Liver (tissue), 9 donors: ENCODE data around the gene TTC36. TPM values are rescaled to one million over a fixed set of nuclear protein-coding genes. Genes with fewer than 3 reads are reported as not detected.

ENCODE experiments used
- DNase-seq: peaks from one replicate; pipeline ENCODE4 v3.0.0-alpha.2; 2017; ENCODE audit warnings: low spot score
- H3K27ac ChIP-seq, 2 donors: one replicate each; pipeline ENCODE4 v1.7.0; 2013; ENCODE audit warnings: inconsistent platforms in 2 of 2, low read length in 2 of 2, control low read depth in 1 of 2, low read depth in 1 of 2, mild to moderate bottlenecking in 1 of 2
- H3K27me3 ChIP-seq, 4 donors: one replicate each; pipeline versions ENCODE4 v1.6.1 to v1.7.0; 2013; ENCODE audit warnings: low read length in 3 of 4, inconsistent platforms in 1 of 4, mild to moderate bottlenecking in 1 of 4, moderate library complexity in 1 of 4; ENCODE audit not compliant: control insufficient read depth in 4 of 4, insufficient read depth in 4 of 4
- H3K36me3 ChIP-seq, 4 donors: one replicate each; pipeline versions ENCODE4 v1.6.1 to v1.7.0; 2013; ENCODE audit warnings: low read length in 3 of 4, mild to moderate bottlenecking in 3 of 4, low read depth in 1 of 4, moderate library complexity in 1 of 4; ENCODE audit not compliant: control insufficient read depth in 4 of 4, insufficient read depth in 3 of 4
- H3K4me1 ChIP-seq, 4 donors: one replicate each; pipeline versions ENCODE4 v1.6.1 to v1.7.0; 2013; ENCODE audit warnings: low read length in 3 of 4, mild to moderate bottlenecking in 3 of 4, moderate library complexity in 1 of 4; ENCODE audit not compliant: control insufficient read depth in 4 of 4, insufficient read depth in 4 of 4
- H3K4me3 ChIP-seq, 3 donors: one replicate each; pipeline versions ENCODE4 v1.6.1 to v1.7.0; 2013; ENCODE audit warnings: low read length in 3 of 3, control low read depth in 1 of 3, low read depth in 1 of 3, mild to moderate bottlenecking in 1 of 3
- H3K9ac ChIP-seq, 2 donors: one replicate each; pipeline ENCODE4 v1.7.0; 2013; ENCODE audit warnings: low read length in 2 of 2, mild to moderate bottlenecking in 2 of 2, moderate library complexity in 2 of 2, control low read depth in 1 of 2, low read depth in 1 of 2
- H3K9me3 ChIP-seq, 4 donors: one replicate each; pipeline versions ENCODE4 v1.6.1 to v1.7.0; 2013; ENCODE audit warnings: low read length in 3 of 4; ENCODE audit not compliant: control insufficient read depth in 4 of 4
- EGR1 ChIP-seq, 2 donors: IDR thresholded peaks; 2 replicates each; pipeline ENCODE4 v1.6.1; 2016 to 2018; ENCODE audit warnings: antibody characterized with exemption in 2 of 2, low read depth in 2 of 2
- FOXA1 ChIP-seq: IDR thresholded peaks from 2 replicates; pipeline ENCODE4 v1.6.1; 2016; ENCODE audit warnings: antibody characterized with exemption
- FOXA2 ChIP-seq: IDR thresholded peaks from 2 replicates; pipeline ENCODE4 v1.6.1; 2016; ENCODE audit warnings: antibody characterized with exemption
- GABPA ChIP-seq, 2 donors: IDR thresholded peaks in 1 of 2; conservative IDR thresholded peaks in 1 of 2; 2 replicates each; pipeline ENCODE4 v1.6.1; 2016; ENCODE audit warnings: antibody characterized with exemption in 2 of 2, mild to moderate bottlenecking in 1 of 2, moderate library complexity in 1 of 2
- HNF4A ChIP-seq, 2 donors: conservative IDR thresholded peaks; 2 replicates each; pipeline ENCODE4 v1.6.1; 2016; ENCODE audit warnings: antibody characterized with exemption in 2 of 2, mild to moderate bottlenecking in 2 of 2
- HNF4G ChIP-seq: IDR thresholded peaks from 2 replicates; pipeline ENCODE4 v1.6.1; 2016; ENCODE audit warnings: antibody characterized with exemption
- JUND ChIP-seq, 2 donors: IDR thresholded peaks; 2 replicates each; pipeline ENCODE4 v1.6.1; 2016; ENCODE audit warnings: antibody characterized with exemption in 2 of 2
- NR2F2 ChIP-seq: IDR thresholded peaks from 2 replicates; pipeline ENCODE4 v1.6.1; 2016; ENCODE audit warnings: antibody characterized with exemption
- RAD21 ChIP-seq, 2 donors: IDR thresholded peaks; 2 replicates each; pipeline ENCODE4 v1.6.1; 2016; ENCODE audit warnings: antibody characterized with exemption in 2 of 2, mild to moderate bottlenecking in 2 of 2
- RXRA ChIP-seq, 2 donors: IDR thresholded peaks; 2 replicates each; pipeline ENCODE4 v1.6.1; 2017 to 2018; ENCODE audit warnings: antibody characterized with exemption in 2 of 2, mild to moderate bottlenecking in 1 of 2
- SP1 ChIP-seq: IDR thresholded peaks from 2 replicates; pipeline ENCODE4 v1.6.1; 2018; ENCODE audit warnings: antibody characterized with exemption, mild to moderate bottlenecking
- TAF1 ChIP-seq: conservative IDR thresholded peaks from 2 replicates; pipeline ENCODE4 v1.6.1; 2016; ENCODE audit warnings: antibody characterized with exemption, mild to moderate bottlenecking
- YY1 ChIP-seq: IDR thresholded peaks from 2 replicates; pipeline ENCODE4 v1.6.1; 2016; ENCODE audit warnings: antibody characterized with exemption, mild to moderate bottlenecking
- WGBS: extraction: QIAGEN DNeasy Blood & Tissue Kit; methylation state at CpG from one replicate; pipeline ENCODE4 v1.1.7; 2013; 5-methylcytosine and 5-hydroxymethylcytosine counted together
- polyA plus RNA-seq, 2 donors: library from polyadenylated mRNA; stranded (reverse) in 1 of 2; unstranded in 1 of 2; fragments of 200-250 nt in 1 of 2; fragments of >200 nt in 1 of 2; fragmentation: Nextera tagmentation in 1 of 2; extraction: Ambion mirVana in 1 of 2; gene quantifications; one replicate each; pipeline versions ENCODE4 v1.2.1 to v1.2.3, GENCODE V29; 2013 to 2015
- total RNA-seq, 2 donors: library from RNA; depleted of rRNA; stranded (reverse); fragments of >200 nt; gene quantifications; one replicate each; pipeline ENCODE4 v1.2.3, GENCODE V29; 2014
- TF ChIP-seq, protein P1 (sequence below): IDR thresholded peaks from 2 replicates; pipeline ENCODE4 v1.6.1; 2016; ENCODE audit warnings: antibody characterized with exemption
- TF ChIP-seq, protein P2 (sequence below): IDR thresholded peaks from 2 replicates; pipeline ENCODE4 v1.6.1; 2016; ENCODE audit warnings: antibody characterized with exemption
- TF ChIP-seq, protein P3 (sequence below): fragments of 150-350 bp; IDR thresholded peaks from 2 replicates; pipeline ENCODE4 v1.5.1; 2017; ENCODE audit warnings: improper control_type of control experiment, low read depth, low read length; ENCODE audit not compliant: missing input control
- TF ChIP-seq, protein P4 (sequence below): IDR thresholded peaks from 2 replicates; pipeline ENCODE4 v1.6.1; 2016; ENCODE audit warnings: antibody characterized with exemption
- TF ChIP-seq, protein P5 (sequence below): IDR thresholded peaks from 2 replicates; pipeline ENCODE4 v1.6.1; 2016; ENCODE audit warnings: antibody characterized with exemption, mild to moderate bottlenecking
- donor health status: healthy.
- donor health status: healthy.
- donor health status: healthy.
- donor health status: healthy.
- donor health status: healthy.

The TTC36 gene
- total and polyA plus RNA-seq, 4 donors, result 2.0 to 66.1 (median 34.8) TPM

DNA sequence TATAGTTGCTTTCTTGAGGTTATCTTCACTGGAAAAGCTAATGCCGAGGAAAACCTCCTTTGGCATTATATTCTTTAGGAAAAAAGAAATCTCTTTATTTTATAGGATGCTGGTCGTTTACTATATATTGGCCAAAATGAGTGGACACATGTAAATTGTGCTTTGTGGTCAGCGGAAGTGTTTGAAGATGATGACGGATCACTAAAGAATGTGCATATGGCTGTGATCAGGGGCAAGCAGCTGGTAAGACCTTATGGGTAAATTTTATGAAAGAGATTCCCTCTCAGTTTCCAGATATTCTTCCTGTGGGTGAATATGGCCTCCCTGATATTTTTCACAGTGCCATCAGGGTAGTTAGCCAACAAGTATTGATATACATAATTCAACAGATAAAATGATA lies 29.4 kb upstream of the TTC36 start:
- 90% methylated on average over 4 of the region's 4 CpGs for WGBS
- no peaks in the 10 kb centered on the region for H3K27me3 ChIP-seq
- no peak for DNase-seq
- H3K9ac ChIP-seq, result no peak overlapping the region
- no peak for TF ChIP-seq EGR1 (IDR thresholded peaks at IDR 0.05; ENCODE audit: low read depth in 2 of 2)
- TF ChIP-seq FOXA2, result no peak
- TF ChIP-seq, protein P1, sequence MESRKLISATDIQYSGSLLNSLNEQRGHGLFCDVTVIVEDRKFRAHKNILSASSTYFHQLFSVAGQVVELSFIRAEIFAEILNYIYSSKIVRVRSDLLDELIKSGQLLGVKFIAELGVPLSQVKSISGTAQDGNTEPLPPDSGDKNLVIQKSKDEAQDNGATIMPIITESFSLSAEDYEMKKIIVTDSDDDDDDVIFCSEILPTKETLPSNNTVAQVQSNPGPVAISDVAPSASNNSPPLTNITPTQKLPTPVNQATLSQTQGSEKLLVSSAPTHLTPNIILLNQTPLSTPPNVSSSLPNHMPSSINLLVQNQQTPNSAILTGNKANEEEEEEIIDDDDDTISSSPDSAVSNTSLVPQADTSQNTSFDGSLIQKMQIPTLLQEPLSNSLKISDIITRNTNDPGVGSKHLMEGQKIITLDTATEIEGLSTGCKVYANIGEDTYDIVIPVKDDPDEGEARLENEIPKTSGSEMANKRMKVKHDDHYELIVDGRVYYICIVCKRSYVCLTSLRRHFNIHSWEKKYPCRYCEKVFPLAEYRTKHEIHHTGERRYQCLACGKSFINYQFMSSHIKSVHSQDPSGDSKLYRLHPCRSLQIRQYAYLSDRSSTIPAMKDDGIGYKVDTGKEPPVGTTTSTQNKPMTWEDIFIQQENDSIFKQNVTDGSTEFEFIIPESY, result no peak
- no peak for TF ChIP-seq SP1
- TF ChIP-seq, protein P2, sequence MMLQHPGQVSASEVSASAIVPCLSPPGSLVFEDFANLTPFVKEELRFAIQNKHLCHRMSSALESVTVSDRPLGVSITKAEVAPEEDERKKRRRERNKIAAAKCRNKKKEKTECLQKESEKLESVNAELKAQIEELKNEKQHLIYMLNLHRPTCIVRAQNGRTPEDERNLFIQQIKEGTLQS, result no peak
- no peak for TF ChIP-seq HNF4G
- TF ChIP-seq, protein P3, sequence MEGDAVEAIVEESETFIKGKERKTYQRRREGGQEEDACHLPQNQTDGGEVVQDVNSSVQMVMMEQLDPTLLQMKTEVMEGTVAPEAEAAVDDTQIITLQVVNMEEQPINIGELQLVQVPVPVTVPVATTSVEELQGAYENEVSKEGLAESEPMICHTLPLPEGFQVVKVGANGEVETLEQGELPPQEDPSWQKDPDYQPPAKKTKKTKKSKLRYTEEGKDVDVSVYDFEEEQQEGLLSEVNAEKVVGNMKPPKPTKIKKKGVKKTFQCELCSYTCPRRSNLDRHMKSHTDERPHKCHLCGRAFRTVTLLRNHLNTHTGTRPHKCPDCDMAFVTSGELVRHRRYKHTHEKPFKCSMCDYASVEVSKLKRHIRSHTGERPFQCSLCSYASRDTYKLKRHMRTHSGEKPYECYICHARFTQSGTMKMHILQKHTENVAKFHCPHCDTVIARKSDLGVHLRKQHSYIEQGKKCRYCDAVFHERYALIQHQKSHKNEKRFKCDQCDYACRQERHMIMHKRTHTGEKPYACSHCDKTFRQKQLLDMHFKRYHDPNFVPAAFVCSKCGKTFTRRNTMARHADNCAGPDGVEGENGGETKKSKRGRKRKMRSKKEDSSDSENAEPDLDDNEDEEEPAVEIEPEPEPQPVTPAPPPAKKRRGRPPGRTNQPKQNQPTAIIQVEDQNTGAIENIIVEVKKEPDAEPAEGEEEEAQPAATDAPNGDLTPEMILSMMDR, result no peak
- no peak for TF ChIP-seq RAD21 (IDR thresholded peaks at IDR 0.05)
- TF ChIP-seq YY1, result no peak
- TF ChIP-seq FOXA1, result no peak
- TF ChIP-seq GABPA (IDR thresholded peaks at IDR 0.05 in 1 of 2, conservative IDR thresholded peaks at IDR 0.05 in 1 of 2), result no peak
- no peak for TF ChIP-seq HNF4A (conservative IDR thresholded peaks at IDR 0.05)
- no peak for TF ChIP-seq TAF1
- TF ChIP-seq, protein P4, sequence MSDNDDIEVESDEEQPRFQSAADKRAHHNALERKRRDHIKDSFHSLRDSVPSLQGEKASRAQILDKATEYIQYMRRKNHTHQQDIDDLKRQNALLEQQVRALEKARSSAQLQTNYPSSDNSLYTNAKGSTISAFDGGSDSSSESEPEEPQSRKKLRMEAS, result no peak
- no peak for TF ChIP-seq NR2F2
- TF ChIP-seq, protein P5, sequence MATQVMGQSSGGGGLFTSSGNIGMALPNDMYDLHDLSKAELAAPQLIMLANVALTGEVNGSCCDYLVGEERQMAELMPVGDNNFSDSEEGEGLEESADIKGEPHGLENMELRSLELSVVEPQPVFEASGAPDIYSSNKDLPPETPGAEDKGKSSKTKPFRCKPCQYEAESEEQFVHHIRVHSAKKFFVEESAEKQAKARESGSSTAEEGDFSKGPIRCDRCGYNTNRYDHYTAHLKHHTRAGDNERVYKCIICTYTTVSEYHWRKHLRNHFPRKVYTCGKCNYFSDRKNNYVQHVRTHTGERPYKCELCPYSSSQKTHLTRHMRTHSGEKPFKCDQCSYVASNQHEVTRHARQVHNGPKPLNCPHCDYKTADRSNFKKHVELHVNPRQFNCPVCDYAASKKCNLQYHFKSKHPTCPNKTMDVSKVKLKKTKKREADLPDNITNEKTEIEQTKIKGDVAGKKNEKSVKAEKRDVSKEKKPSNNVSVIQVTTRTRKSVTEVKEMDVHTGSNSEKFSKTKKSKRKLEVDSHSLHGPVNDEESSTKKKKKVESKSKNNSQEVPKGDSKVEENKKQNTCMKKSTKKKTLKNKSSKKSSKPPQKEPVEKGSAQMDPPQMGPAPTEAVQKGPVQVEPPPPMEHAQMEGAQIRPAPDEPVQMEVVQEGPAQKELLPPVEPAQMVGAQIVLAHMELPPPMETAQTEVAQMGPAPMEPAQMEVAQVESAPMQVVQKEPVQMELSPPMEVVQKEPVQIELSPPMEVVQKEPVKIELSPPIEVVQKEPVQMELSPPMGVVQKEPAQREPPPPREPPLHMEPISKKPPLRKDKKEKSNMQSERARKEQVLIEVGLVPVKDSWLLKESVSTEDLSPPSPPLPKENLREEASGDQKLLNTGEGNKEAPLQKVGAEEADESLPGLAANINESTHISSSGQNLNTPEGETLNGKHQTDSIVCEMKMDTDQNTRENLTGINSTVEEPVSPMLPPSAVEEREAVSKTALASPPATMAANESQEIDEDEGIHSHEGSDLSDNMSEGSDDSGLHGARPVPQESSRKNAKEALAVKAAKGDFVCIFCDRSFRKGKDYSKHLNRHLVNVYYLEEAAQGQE, result no peak
- peaks cover 19 to 87% (median 65%) of the 10 kb centered on the region in 4 donors for H3K36me3 ChIP-seq
- no peaks in the 10 kb centered on the region for H3K4me1 ChIP-seq
- H3K9me3 ChIP-seq, result no peaks in the 10 kb centered on the region
- no peak overlapping the region for H3K27ac ChIP-seq
- H3K4me3 ChIP-seq, result no peak overlapping the region

DNA sequence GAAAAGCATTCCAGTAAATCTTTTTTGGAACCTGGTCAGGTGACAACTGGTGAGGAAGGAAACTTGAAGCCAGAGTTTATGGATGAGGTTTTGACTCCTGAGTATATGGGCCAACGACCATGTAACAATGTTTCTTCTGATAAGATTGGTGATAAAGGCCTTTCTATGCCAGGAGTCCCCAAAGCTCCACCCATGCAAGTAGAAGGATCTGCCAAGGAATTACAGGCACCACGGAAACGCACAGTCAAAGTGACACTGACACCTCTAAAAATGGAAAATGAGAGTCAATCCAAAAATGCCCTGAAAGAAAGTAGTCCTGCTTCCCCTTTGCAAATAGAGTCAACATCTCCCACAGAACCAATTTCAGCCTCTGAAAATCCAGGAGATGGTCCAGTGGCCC lies 24.1 kb upstream of the TTC36 start:
- no peak for DNase-seq
- no peaks in the 10 kb centered on the region for H3K27me3 ChIP-seq
- H3K9me3 ChIP-seq, result no peaks in the 10 kb centered on the region
- no peak overlapping the region for H3K9ac ChIP-seq
- WGBS, result 80% methylated on average over 3 of the region's 3 CpGs
- H3K36me3 ChIP-seq, result peaks cover 21 to 95% (median 69%) of the 10 kb centered on the region in 4 donors
- no peaks in the 10 kb centered on the region for H3K4me1 ChIP-seq
- no peak overlapping the region for H3K27ac ChIP-seq
- no peak overlapping the region for H3K4me3 ChIP-seq
- TF ChIP-seq, protein P2, result no peak
- TF ChIP-seq JUND (IDR thresholded peaks at IDR 0.05) (no peak), EGR1 (IDR thresholded peaks at IDR 0.05; ENCODE audit: low read depth in 2 of 2) (no peak), HNF4A (conservative IDR thresholded peaks at IDR 0.05) (no peak), RXRA (IDR thresholded peaks at IDR 0.05) (no peak), FOXA2 (no peak), SP1 (no peak), NR2F2 (no peak)
- TF ChIP-seq, protein P3, result no peak
- TF ChIP-seq, protein P5, result no peak
